Bronchial epithelial cell (primary cell): Measurements from ENCODE around the gene GPI. TPM values are rescaled to one million over a fixed set of nuclear protein-coding genes. Genes with fewer than 3 reads are reported as not detected.

ENCODE experiments used
- DNase-seq: peaks from one replicate; pipeline ENCODE4 v3.0.0-alpha.2; 2010; ENCODE audit warnings: low read depth
- FAIRE-seq: peaks from 2 replicates; lab custom pipeline; 2011; peaks lifted over from hg19 to GRCh38; lab: Jason Lieb, UNC
- H3K27me3 ChIP-seq: 2 replicates; pipeline ENCODE4 v1.5.1; 2011; ENCODE audit warnings: low read length; ENCODE audit not compliant: control insufficient read depth, insufficient read depth
- H3K36me3 ChIP-seq: 2 replicates; pipeline ENCODE4 v1.5.1; 2011; ENCODE audit warnings: low read length; ENCODE audit not compliant: control insufficient read depth, insufficient read depth
- H3K4me3 ChIP-seq: 2 replicates; pipeline ENCODE4 v1.5.1; 2011; ENCODE audit warnings: mild to moderate bottlenecking, low read depth, low read length, control low read depth
- CTCF ChIP-seq: IDR thresholded peaks from 2 replicates; pipeline ENCODE4 v1.5.1; 2011; ENCODE audit warnings: mild to moderate bottlenecking, moderate library complexity, low read length, control low read depth, inconsistent platforms; ENCODE audit not compliant: insufficient read depth, severe bottlenecking
- total RNA-seq: library from RNA; depleted of rRNA; stranded (reverse); fragments of >200 nt; gene quantifications from 2 replicates; pipeline ENCODE4 v1.2.1, GENCODE V29; 2014

The GPI gene
- 125 and 130 TPM in 2 replicates for total RNA-seq

- no peak for FAIRE-seq
- no peak for TF ChIP-seq CTCF
Observed at GRCh38 chr19:34364830-34365462, at the start of gene GPI. Gene GPI (plus strand): TSS chr19:34365196. CDS start chr19:34365267, 71 bp downstream.

GRCh38 chr19:34316247-34316646 lies 48.7 kb upstream of the GPI start:
- DNase-seq (no peak), FAIRE-seq (no peak)
- Histone ChIP-seq H3K4me3 (no peak overlapping the region), H3K36me3 (peaks cover 3% of the 10 kb centered on the region), H3K27me3 (no peaks in the 10 kb centered on the region)
- TF ChIP-seq CTCF, result no peak

More at GRCh38 chr19:34364830-34365462, at the start of gene GPI:
- Histone ChIP-seq H3K4me3 (peak within 1 kb of the TSS; percentile 86), H3K27me3 (no peaks in the 10 kb centered on the region), H3K36me3 (peaks cover 24% of the 10 kb centered on the region)
- peak; percentile 13 for DNase-seq

- Histone ChIP-seq H3K27me3 (no peaks in the 10 kb centered on the region), H3K36me3 (peaks cover 3% of the 10 kb centered on the region), H3K4me3 (no peak overlapping the region)
- DNase-seq (peak; percentile 15), FAIRE-seq (no peak)
- TF ChIP-seq CTCF, result no peak
Observed at GRCh38 chr19:34316741-34317301, 48.2 kb upstream of the GPI start.

GRCh38 chr19:34317311-34317927 lies 47.6 kb upstream of the GPI start:
- no peak overlapping the region for H3K4me3 ChIP-seq
- no peaks in the 10 kb centered on the region for H3K27me3 ChIP-seq
- DNase-seq (peak; percentile 27), FAIRE-seq (no peak)
- H3K36me3 ChIP-seq, result peaks cover 3% of the 10 kb centered on the region
- TF ChIP-seq CTCF, result no peak

- Histone ChIP-seq H3K27me3 (no peaks in the 10 kb centered on the region), H3K4me3 (no peak overlapping the region), H3K36me3 (peaks cover 3% of the 10 kb centered on the region)
- FAIRE-seq (no peak), DNase-seq (peak; percentile 60)
- no peak for TF ChIP-seq CTCF
Observed at GRCh38 chr19:34319230-34319585, 45.8 kb upstream of the GPI start.
